PC-3 (cell line): ENCODE results near the gene CDH4. TPM values are rescaled to one million over a fixed set of nuclear protein-coding genes. Genes with fewer than 3 reads are reported as not detected.

Source experiments
- ATAC-seq: fragments of 200-7000 bp; cut with Tn5 transposase; 2 replicates; pipeline ENCODE4 v1.9.1; 2020; ENCODE audit warnings: mild to moderate bottlenecking, moderate library complexity
- BruUV-seq: library from RNA; stranded (reverse); fragments of 400-500 nt; replicated peaks from 2 replicates; lab custom pipeline; 2021; lab: Mats Ljungman, UMichigan
- CTCF ChIA-PET: fragments of 300-600 bp; sonication (Branson Sonifier 250); formaldehyde crosslinking; loops from one replicate; lab custom pipeline; 2022; ENCODE audit warnings: antibody characterized with exemption; lab: Charles Lee
- POLR2A ChIA-PET: fragments of 300-600 bp; sonication (Branson Sonifier 250); formaldehyde crosslinking; loops from one replicate; lab custom pipeline; 2022; ENCODE audit warnings: antibody characterized with exemption; ENCODE audit not compliant: unreplicated experiment; lab: Charles Lee
- DNase-seq: peaks from one replicate; pipeline ENCODE4 v3.0.0-alpha.2; 2015
- H2AFZ ChIP-seq: fragments of 300-600 bp; sonication (generic); 2 replicates; pipeline ENCODE4 v1.6.0; 2016; ENCODE audit warnings: antibody characterized with exemption, low read length
- H3F3A ChIP-seq: fragments of 300-600 bp; sonication (generic); one replicate; pipeline ENCODE4 v1.6.0; 2017; ENCODE audit warnings: antibody characterized with exemption, low read length, control low read depth, mild to moderate bottlenecking; ENCODE audit not compliant: unreplicated experiment
- H3K27ac ChIP-seq: fragments of 300-600 bp; sonication (generic); 2 replicates; pipeline ENCODE4 v1.5.1; 2016; ENCODE audit warnings: mild to moderate bottlenecking, low read length
- H3K27me3 ChIP-seq: fragments of 300-600 bp; sonication (generic); 2 replicates; pipeline ENCODE4 v1.6.1; 2016; ENCODE audit warnings: low read length, mixed read lengths
- H3K36me3 ChIP-seq: fragments of 300-600 bp; sonication (generic); 2 replicates; pipeline ENCODE4 v1.6.1; 2016; ENCODE audit warnings: low read depth, mixed run types, low read length, mixed read lengths
- H3K4me1 ChIP-seq: fragments of 300-600 bp; sonication (generic); 2 replicates; pipeline ENCODE4 v1.5.1; 2016; ENCODE audit warnings: low read length; ENCODE audit not compliant: insufficient read depth
- H3K4me2 ChIP-seq: fragments of 300-600 bp; sonication (generic); 2 replicates; pipeline ENCODE4 v1.6.0; 2016; ENCODE audit warnings: low read length
- H3K4me3 ChIP-seq: fragments of 300-600 bp; sonication (generic); 2 replicates; pipeline ENCODE4 v1.5.1; 2016; ENCODE audit warnings: mild to moderate bottlenecking, low read length, mixed read lengths
- H3K79me2 ChIP-seq: fragments of 300-600 bp; sonication (generic); 2 replicates; pipeline ENCODE4 v1.6.1; 2017; ENCODE audit warnings: low read length, mixed read lengths
- H3K9ac ChIP-seq: fragments of 300-600 bp; sonication (generic); 2 replicates; pipeline ENCODE4 v1.6.0; 2016; ENCODE audit warnings: mild to moderate bottlenecking, low read length
- H3K9me2 ChIP-seq: fragments of 300-600 bp; sonication (generic); replicated peaks from 2 replicates; pipeline ENCODE4 v1.6.1; 2016; ENCODE audit warnings: mixed run types, low read length, mixed read lengths
- H3K9me3 ChIP-seq: fragments of 300-600 bp; sonication (generic); 2 replicates; pipeline ENCODE4 v1.6.1; 2016; ENCODE audit warnings: low read length, mixed read lengths
- H4K20me1 ChIP-seq: fragments of 300-600 bp; sonication (generic); 2 replicates; pipeline ENCODE4 v1.6.1; 2016; ENCODE audit warnings: low read length, mixed read lengths
- CTCF ChIP-seq: fragments of 300-600 bp; sonication (generic); conservative IDR thresholded peaks from 2 replicates; pipeline ENCODE4 v1.5.1; 2017; ENCODE audit warnings: antibody characterized with exemption, low read depth, mild to moderate bottlenecking, low read length
- EZH2 ChIP-seq: fragments of 300-600 bp; sonication (generic); IDR thresholded peaks from one replicate; pipeline ENCODE4 v1.6.1; 2017; ENCODE audit warnings: antibody characterized with exemption, mild to moderate bottlenecking, low read length; ENCODE audit not compliant: unreplicated experiment
- EZH2phosphoT487 ChIP-seq: fragments of 300-600 bp; sonication (generic); IDR thresholded peaks from 2 replicates; pipeline ENCODE4 v1.6.1; 2018; ENCODE audit warnings: mild to moderate bottlenecking, antibody characterized with exemption, low read length, borderline replicate concordance
- intact Hi-C: fragments of 100-400 bp; cut with micrococcal nuclease; formaldehyde crosslinking; loops from 2 replicates; pipeline ENCODE4 v1.9.0; 2023
- total RNA-seq: library from RNA; depleted of rRNA; stranded (reverse); fragments of >200 nt; gene quantifications from 2 replicates; pipeline ENCODE4 v1.2.3, GENCODE V29; 2014

Gene CDH4
- total RNA-seq, 1 experiment from 2014 or later: not detected

- H3K4me2 ChIP-seq: no peak overlapping the region
- no peaks in the 10 kb centered on the region for H3F3A ChIP-seq
- no TSS peak for BruUV-seq
- H3K9me3 ChIP-seq: no peaks in the 10 kb centered on the region
- POLR2A ChIA-PET: no interaction called here
- DNase-seq: no peak
- H3K9me2 ChIP-seq: no peaks in the 10 kb centered on the region
- H3K4me3 ChIP-seq: no peak overlapping the region
- H2AFZ ChIP-seq: no peak overlapping the region
- H3K9ac ChIP-seq: no peak overlapping the region
- no peak for ATAC-seq
- no peak overlapping the region for H3K27ac ChIP-seq
- H3K27me3 ChIP-seq: peaks cover 72% of the 10 kb centered on the region
- H3K36me3 ChIP-seq: no peaks in the 10 kb centered on the region
- H3K79me2 ChIP-seq: no peaks in the 10 kb centered on the region
- TF ChIP-seq CTCF: no peak
- no peak for TF ChIP-seq EZH2
- no peaks in the 10 kb centered on the region for H4K20me1 ChIP-seq
- CTCF ChIA-PET: no interaction called here
- H3K4me1 ChIP-seq: no peaks in the 10 kb centered on the region
- intact Hi-C loops: no loop called here
These were observed 478.7 kb downstream of the CDH4 start for GRCh38 chr20:61730631-61731362.

- H3F3A ChIP-seq: no peaks in the 10 kb centered on the region
- H4K20me1 ChIP-seq: no peaks in the 10 kb centered on the region
- H3K4me1 ChIP-seq: no peaks in the 10 kb centered on the region
- no peak overlapping the region for H3K4me3 ChIP-seq
- peak; percentile 7 for DNase-seq
- H3K27ac ChIP-seq: no peak overlapping the region
- H2AFZ ChIP-seq: no peak overlapping the region
- no peak; the same call in 1 of the 2 replicates for ATAC-seq
- H3K9me3 ChIP-seq: no peaks in the 10 kb centered on the region
- H3K79me2 ChIP-seq: no peaks in the 10 kb centered on the region
- H3K27me3 ChIP-seq: peaks cover 77% of the 10 kb centered on the region
- no TSS peak for BruUV-seq
- H3K9me2 ChIP-seq: no peaks in the 10 kb centered on the region
- CTCF ChIA-PET: no interaction called here
- H3K36me3 ChIP-seq: no peaks in the 10 kb centered on the region
- H3K4me2 ChIP-seq: no peak overlapping the region
- POLR2A ChIA-PET: no interaction called here
- TF ChIP-seq CTCF: no peak
- no peak for TF ChIP-seq EZH2phosphoT487
- intact Hi-C loops: no loop called here
- H3K9ac ChIP-seq: no peak overlapping the region
These were observed 479.5 kb downstream of the CDH4 start for GRCh38 chr20:61731363-61732181.
